ENCODE data around the gene GCN1. TPM values are rescaled to one million over a fixed set of nuclear protein-coding genes. Genes with fewer than 3 reads are reported as not detected.

The GCN1 gene
- total RNA-seq, 4 donors from 2014 or later, result 37.8 to 115 (median 50.8) TPM

- DNase-seq (ENCODE audit: low spot score in 2 of 2), result peak in 1 of 2 donors; percentile 65
- TF ChIP-seq POLR2A (IDR thresholded peaks at IDR 0.05) (no peak), CTCF (IDR thresholded peaks at IDR 0.05) (no peak)
- H3K4me3 ChIP-seq (ENCODE audit: low read depth, poor library complexity, severe bottlenecking), result no peak overlapping the region
- intact Hi-C loops (cut with DNase I; ENCODE audit: low total_unique reads), result no loop called here
- WGBS, 2 donors, result 50 to 54% methylated on average over 2 of the region's 2 CpGs
Measured at GRCh38 chr12:120126635-120127005, 67.9 kb downstream of the GCN1 start.

- DNase-seq (ENCODE audit: low spot score in 2 of 2), result no peak
- no peak overlapping the region for H3K4me3 ChIP-seq (ENCODE audit: low read depth, poor library complexity, severe bottlenecking)
- intact Hi-C loops (cut with DNase I; ENCODE audit: low total_unique reads), result no loop called here
- 77 to 80% methylated on average over 6 of the region's 6 CpGs for WGBS, 2 donors
- TF ChIP-seq POLR2A (IDR thresholded peaks at IDR 0.05) (no peak), CTCF (IDR thresholded peaks at IDR 0.05) (no peak)
Measured at GRCh38 chr12:120125792-120126634, 68.5 kb downstream of the GCN1 start.

- no peak for TF ChIP-seq CTCF (IDR thresholded peaks at IDR 0.05)
- no peak for TF ChIP-seq POLR2A (IDR thresholded peaks at IDR 0.05)
- H3K4me3 ChIP-seq (ENCODE audit: low read depth, poor library complexity, severe bottlenecking), result no peak overlapping the region
- 83 to 87% methylated on average over 4 of the region's 4 CpGs for WGBS, 2 donors
- intact Hi-C loops (cut with DNase I; ENCODE audit: low total_unique reads), result no loop called here
- no peak for DNase-seq (ENCODE audit: low spot score in 2 of 2)
Measured at GRCh38 chr12:120125029-120125428, 69.5 kb downstream of the GCN1 start.

GRCh38 chr12:120121766-120122293 is 72.7 kb downstream of the GCN1 start:
- WGBS, 2 donors, result 71 to 76% methylated on average over 4 of the region's 4 CpGs
- intact Hi-C loops (cut with DNase I; ENCODE audit: low total_unique reads), result no loop called here
- TF ChIP-seq CTCF (IDR thresholded peaks at IDR 0.05), result no peak
- no peak for TF ChIP-seq POLR2A (IDR thresholded peaks at IDR 0.05)
- DNase-seq (ENCODE audit: low spot score in 2 of 2), result no peak
- no peak overlapping the region for H3K4me3 ChIP-seq (ENCODE audit: low read depth, poor library complexity, severe bottlenecking)

- no peak for TF ChIP-seq CTCF (IDR thresholded peaks at IDR 0.05)
- TF ChIP-seq POLR2A (IDR thresholded peaks at IDR 0.05), result no peak
- H3K4me3 ChIP-seq (ENCODE audit: low read depth, poor library complexity, severe bottlenecking), result no peak overlapping the region
- intact Hi-C loops (cut with DNase I; ENCODE audit: low total_unique reads), result no loop called here
- WGBS, 2 donors, result 74 to 76% methylated on average over 2 of the region's 2 CpGs
- DNase-seq (ENCODE audit: low spot score in 2 of 2), result no peak
Measured at GRCh38 chr12:120121343-120121742, 73.2 kb downstream of the GCN1 start.
